ENCODE results near the gene JPH2. TPM values are rescaled to one million over a fixed set of nuclear protein-coding genes. Genes with fewer than 3 reads are reported as not detected.

Gene JPH2
- total RNA-seq, 2 experiments from 2014 or later, result not detected

GRCh38 chr20:44172572-44172950 lies 14.4 kb downstream of the JPH2 start:
- ChIA-PET CTCF (no interaction called here), POLR2A (no interaction called here)

- ChIA-PET POLR2A (no interaction called here), CTCF (no interaction called here)
Measured at GRCh38 chr20:44171775-44172571, 15.0 kb downstream of the JPH2 start.

GRCh38 chr20:44170816-44171410 lies 16.1 kb downstream of the JPH2 start:
- CTCF ChIA-PET, result interaction anchor here (0.6 kb wide), 1 partner anchor 34 kb away, joined by 3 read pairs; no protein-coding TSS in a partner anchor
- POLR2A ChIA-PET, result no interaction called here

- POLR2A ChIA-PET, result no interaction called here
- CTCF ChIA-PET, result no interaction called here
Measured at GRCh38 chr20:44167736-44168135, 19.3 kb downstream of the JPH2 start.

- ChIA-PET POLR2A (no interaction called here), CTCF (no interaction called here)
Measured at GRCh38 chr20:44166477-44166876, 20.5 kb downstream of the JPH2 start.

GRCh38 chr20:44166008-44166407 lies 21.0 kb downstream of the JPH2 start:
- ChIA-PET CTCF (no interaction called here), POLR2A (no interaction called here)

GRCh38 chr20:44160133-44160532 lies 26.9 kb downstream of the JPH2 start:
- POLR2A ChIA-PET, result no interaction called here
- CTCF ChIA-PET, result no interaction called here

GRCh38 chr20:44159711-44160110 lies 27.3 kb downstream of the JPH2 start:
- CTCF ChIA-PET, result no interaction called here
- POLR2A ChIA-PET, result no interaction called here

GRCh38 chr20:44159125-44159524 lies 27.9 kb downstream of the JPH2 start:
- CTCF ChIA-PET, result no interaction called here
- POLR2A ChIA-PET, result no interaction called here

GRCh38 chr20:44157061-44157460 lies 29.9 kb downstream of the JPH2 start:
- ChIA-PET POLR2A (no interaction called here), CTCF (no interaction called here)

- POLR2A ChIA-PET, result no interaction called here
- CTCF ChIA-PET, result interaction anchor here (0.6 kb wide), 1 partner anchor 500 kb away, joined by 5 read pairs; no protein-coding TSS in a partner anchor
Measured at GRCh38 chr20:44154521-44155001, 32.4 kb downstream of the JPH2 start.

- CTCF ChIA-PET, result interaction anchor here (1.0 kb wide), 1 partner anchor 44 kb away, joined by 3 read pairs; no protein-coding TSS in a partner anchor
- POLR2A ChIA-PET, result no interaction called here
Measured at GRCh38 chr20:44153636-44154043, 33.3 kb downstream of the JPH2 start.

- CTCF ChIA-PET, result interaction anchor here (0.5 kb wide), 1 partner anchor 396 kb away, joined by 9 read pairs; no protein-coding TSS in a partner anchor
- POLR2A ChIA-PET, result no interaction called here
Measured at GRCh38 chr20:44151621-44152416, 35.2 kb downstream of the JPH2 start.

GRCh38 chr20:44146272-44146671 lies 40.7 kb downstream of the JPH2 start:
- ChIA-PET POLR2A (no interaction called here), CTCF (no interaction called here)

- ChIA-PET CTCF (no interaction called here), POLR2A (no interaction called here)
Measured at GRCh38 chr20:44145131-44145775, 41.7 kb downstream of the JPH2 start.

GRCh38 chr20:44143936-44144335 lies 43.1 kb downstream of the JPH2 start:
- POLR2A ChIA-PET, result no interaction called here
- CTCF ChIA-PET, result no interaction called here

GRCh38 chr20:44142413-44142812 lies 44.6 kb downstream of the JPH2 start:
- ChIA-PET POLR2A (no interaction called here), CTCF (no interaction called here)

- POLR2A ChIA-PET, result no interaction called here
- CTCF ChIA-PET, result interaction anchor here (1.3 kb wide), 1 partner anchor 25 kb away, joined by 4 read pairs; no protein-coding TSS in a partner anchor
Measured at GRCh38 chr20:44141873-44142272, 45.1 kb downstream of the JPH2 start.

- CTCF ChIA-PET, result no interaction called here
- POLR2A ChIA-PET, result no interaction called here
Measured at GRCh38 chr20:44138867-44139266, 48.1 kb downstream of the JPH2 start.

- ChIA-PET CTCF (interaction anchor here (1.0 kb wide), 1 partner anchor 53 kb away, joined by 3 read pairs; no protein-coding TSS in a partner anchor), POLR2A (no interaction called here)
Measured at GRCh38 chr20:44137266-44137801, 49.7 kb downstream of the JPH2 start.
